Measurements from ENCODE around the gene SNW1.
A peak's percentile ranks its signal among the peaks of the same experiment; 100 is the strongest.
"Not testable (repeated sequence)": the region's sequence is repeated elsewhere in the genome, so short reads cannot be mapped to it uniquely, and the experiment has no call there.

SNW1 gene

GRCh38 chr14:77752266-77752665 is 8.7 kb downstream of the SNW1 start:
- in situ Hi-C loops (cut with HindIII; ENCODE audit: low sequenced_read_pairs), result no loop called here
- TF ChIP-seq CTCF (IDR thresholded peaks at IDR 0.05; ENCODE audit: low read depth, low read length, missing control alignments), result no peak
- no peak for DNase-seq (ENCODE audit: low read depth)
- no peak overlapping the region for H3K4me3 ChIP-seq (ENCODE audit: low read depth, low read length)

- H3K4me3 ChIP-seq (ENCODE audit: low read depth, low read length); in situ Hi-C loops (cut with HindIII; ENCODE audit: low sequenced_read_pairs); DNase-seq (ENCODE audit: low read depth): not testable (repeated sequence)
These were observed 13.5 kb downstream of the SNW1 start for GRCh38 chr14:77747425-77747824.

GRCh38 chr14:77746064-77746702 is 14.8 kb downstream of the SNW1 start:
- in situ Hi-C loops (cut with HindIII; ENCODE audit: low sequenced_read_pairs), result no loop called here
- TF ChIP-seq CTCF (IDR thresholded peaks at IDR 0.05; ENCODE audit: low read depth, low read length, missing control alignments), result no peak

GRCh38 chr14:77741438-77741837 is 19.5 kb downstream of the SNW1 start:
- no peak for DNase-seq (ENCODE audit: low read depth)
- no peak overlapping the region for H3K4me3 ChIP-seq (ENCODE audit: low read depth, low read length)
- TF ChIP-seq CTCF (IDR thresholded peaks at IDR 0.05; ENCODE audit: low read depth, low read length, missing control alignments), result no peak
- in situ Hi-C loops (cut with HindIII; ENCODE audit: low sequenced_read_pairs), result no loop called here

More at GRCh38 chr14:77746064-77746702, 14.8 kb downstream of the SNW1 start:
- no peak overlapping the region for H3K4me3 ChIP-seq (ENCODE audit: low read depth, low read length)
- no peak for DNase-seq (ENCODE audit: low read depth)

- no peak overlapping the region for H3K4me3 ChIP-seq (ENCODE audit: low read depth, low read length)
- in situ Hi-C loops (cut with HindIII; ENCODE audit: low sequenced_read_pairs), result no loop called here
- no peak for TF ChIP-seq CTCF (IDR thresholded peaks at IDR 0.05; ENCODE audit: low read depth, low read length, missing control alignments)
- DNase-seq (ENCODE audit: low read depth), result peak; percentile 24
These were observed 22.3 kb downstream of the SNW1 start for GRCh38 chr14:77738559-77739250.

GRCh38 chr14:77730976-77731497 is 29.9 kb downstream of the SNW1 start:
- H3K4me3 ChIP-seq (ENCODE audit: low read depth, low read length), result no peak overlapping the region
- no peak for DNase-seq (ENCODE audit: low read depth)
- TF ChIP-seq CTCF (IDR thresholded peaks at IDR 0.05; ENCODE audit: low read depth, low read length, missing control alignments), result no peak
- in situ Hi-C loops (cut with HindIII; ENCODE audit: low sequenced_read_pairs), result no loop called here

DNA sequence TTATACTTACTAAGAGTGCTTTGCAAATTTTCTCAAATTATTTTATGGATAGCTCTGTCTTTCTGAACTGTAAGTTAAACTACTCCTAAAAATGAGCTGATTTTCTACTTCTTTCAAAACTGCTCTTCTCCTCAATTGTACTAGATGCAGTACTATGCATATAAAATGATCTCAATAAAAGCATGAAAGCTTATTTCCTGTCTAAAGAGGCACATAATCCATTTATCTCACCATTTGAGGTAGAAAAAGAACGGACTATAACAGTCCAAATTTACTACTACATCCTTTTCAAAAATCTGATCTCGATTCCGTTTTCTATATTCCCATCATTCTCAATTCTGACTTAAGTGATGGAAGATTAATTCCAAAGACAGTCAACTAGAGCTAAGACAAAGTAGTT is 38.7 kb downstream of the SNW1 start:
- in situ Hi-C loops (cut with HindIII; ENCODE audit: low sequenced_read_pairs), result no loop called here
- DNase-seq (ENCODE audit: low read depth), result no peak
- TF ChIP-seq CTCF (IDR thresholded peaks at IDR 0.05; ENCODE audit: low read depth, low read length, missing control alignments), result no peak
- H3K4me3 ChIP-seq (ENCODE audit: low read depth, low read length), result no peak overlapping the region

Measured in astrocyte of the cerebellum (primary cell).